ENCODE results near the gene BMERB1.
"Not testable (repeated sequence)": the region's sequence is repeated elsewhere in the genome, so short reads cannot be mapped to it uniquely, and the experiment has no call there.

BMERB1 gene

DNA sequence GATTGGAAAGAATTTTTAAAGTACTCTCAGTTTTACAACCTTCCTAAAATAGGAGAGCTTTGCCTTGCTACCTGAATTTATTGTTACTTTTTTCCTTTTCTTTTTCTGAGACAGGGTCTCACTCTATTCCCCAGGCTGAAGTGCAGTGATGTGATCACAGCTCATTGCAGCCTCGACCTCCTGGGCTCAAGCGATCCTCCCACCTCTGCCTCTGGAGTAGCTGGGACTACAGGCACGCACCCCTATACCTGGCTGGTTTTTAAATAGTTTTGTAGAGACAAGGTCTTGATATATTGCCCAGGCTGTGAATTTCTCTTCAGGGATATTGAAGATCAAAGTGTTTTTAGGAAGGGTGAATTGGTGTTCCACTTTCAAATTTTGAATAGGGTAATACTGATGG is 35.1 kb upstream of the BMERB1 start:
- TF ChIP-seq, protein P1, sequence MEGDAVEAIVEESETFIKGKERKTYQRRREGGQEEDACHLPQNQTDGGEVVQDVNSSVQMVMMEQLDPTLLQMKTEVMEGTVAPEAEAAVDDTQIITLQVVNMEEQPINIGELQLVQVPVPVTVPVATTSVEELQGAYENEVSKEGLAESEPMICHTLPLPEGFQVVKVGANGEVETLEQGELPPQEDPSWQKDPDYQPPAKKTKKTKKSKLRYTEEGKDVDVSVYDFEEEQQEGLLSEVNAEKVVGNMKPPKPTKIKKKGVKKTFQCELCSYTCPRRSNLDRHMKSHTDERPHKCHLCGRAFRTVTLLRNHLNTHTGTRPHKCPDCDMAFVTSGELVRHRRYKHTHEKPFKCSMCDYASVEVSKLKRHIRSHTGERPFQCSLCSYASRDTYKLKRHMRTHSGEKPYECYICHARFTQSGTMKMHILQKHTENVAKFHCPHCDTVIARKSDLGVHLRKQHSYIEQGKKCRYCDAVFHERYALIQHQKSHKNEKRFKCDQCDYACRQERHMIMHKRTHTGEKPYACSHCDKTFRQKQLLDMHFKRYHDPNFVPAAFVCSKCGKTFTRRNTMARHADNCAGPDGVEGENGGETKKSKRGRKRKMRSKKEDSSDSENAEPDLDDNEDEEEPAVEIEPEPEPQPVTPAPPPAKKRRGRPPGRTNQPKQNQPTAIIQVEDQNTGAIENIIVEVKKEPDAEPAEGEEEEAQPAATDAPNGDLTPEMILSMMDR (conservative IDR thresholded peaks at IDR 0.05; ENCODE audit: low read depth) = no peak
- ChIA-PET CTCF (no interaction called here), POLR2A (ENCODE audit: low non-redundant PET) (no interaction called here)
- DNase-seq (ENCODE audit: low spot score) = no peak
- no peak overlapping the region for H3K27ac ChIP-seq

DNA sequence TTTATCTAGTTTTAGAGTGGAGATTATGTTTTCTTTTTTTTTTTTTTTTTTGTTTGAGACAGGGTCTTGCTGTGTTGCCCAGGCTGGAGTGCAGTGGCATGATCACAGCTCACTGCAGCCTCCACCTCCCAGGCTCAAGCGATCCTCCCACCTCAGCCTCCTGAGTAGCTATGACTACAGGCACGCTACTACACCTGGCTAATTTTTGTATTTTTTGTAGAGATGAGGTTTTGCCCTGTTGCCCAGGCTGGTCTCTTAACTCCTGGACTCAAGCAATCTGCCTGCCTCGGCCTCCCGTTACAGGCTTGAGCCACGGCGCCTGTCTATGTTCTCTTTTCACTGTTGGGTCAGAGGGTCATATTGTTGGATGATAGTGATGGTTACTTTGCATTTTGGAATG is 34.1 kb upstream of the BMERB1 start:
- H3K27ac ChIP-seq; CTCF ChIA-PET; DNase-seq (ENCODE audit: low spot score); POLR2A ChIA-PET (ENCODE audit: low non-redundant PET): not testable (repeated sequence)

DNA sequence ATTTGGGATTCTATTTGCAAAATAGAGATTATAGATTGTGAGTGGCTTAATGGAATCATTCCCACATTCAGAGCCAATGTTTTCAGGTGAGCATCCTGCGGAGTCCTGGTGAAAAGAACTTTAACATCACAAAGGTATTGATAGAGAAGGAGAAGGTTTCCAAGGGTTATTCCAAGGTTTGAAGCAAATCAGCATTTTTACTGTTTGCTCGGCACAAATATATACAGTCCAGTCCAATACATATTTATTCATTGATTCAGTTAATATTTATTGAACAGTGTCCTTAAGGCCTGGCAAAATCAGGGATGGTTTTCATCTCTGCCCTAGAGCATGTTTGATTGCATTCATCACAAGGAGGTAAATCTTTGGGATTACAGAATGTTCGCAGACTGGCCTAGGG is 32.4 kb upstream of the BMERB1 start:
- ChIA-PET CTCF (no interaction called here), POLR2A (ENCODE audit: low non-redundant PET) (no interaction called here)
- TF ChIP-seq, protein P1 (conservative IDR thresholded peaks at IDR 0.05; ENCODE audit: low read depth) = no peak
- DNase-seq (ENCODE audit: low spot score) = no peak
- H3K27ac ChIP-seq = no peak overlapping the region

DNA sequence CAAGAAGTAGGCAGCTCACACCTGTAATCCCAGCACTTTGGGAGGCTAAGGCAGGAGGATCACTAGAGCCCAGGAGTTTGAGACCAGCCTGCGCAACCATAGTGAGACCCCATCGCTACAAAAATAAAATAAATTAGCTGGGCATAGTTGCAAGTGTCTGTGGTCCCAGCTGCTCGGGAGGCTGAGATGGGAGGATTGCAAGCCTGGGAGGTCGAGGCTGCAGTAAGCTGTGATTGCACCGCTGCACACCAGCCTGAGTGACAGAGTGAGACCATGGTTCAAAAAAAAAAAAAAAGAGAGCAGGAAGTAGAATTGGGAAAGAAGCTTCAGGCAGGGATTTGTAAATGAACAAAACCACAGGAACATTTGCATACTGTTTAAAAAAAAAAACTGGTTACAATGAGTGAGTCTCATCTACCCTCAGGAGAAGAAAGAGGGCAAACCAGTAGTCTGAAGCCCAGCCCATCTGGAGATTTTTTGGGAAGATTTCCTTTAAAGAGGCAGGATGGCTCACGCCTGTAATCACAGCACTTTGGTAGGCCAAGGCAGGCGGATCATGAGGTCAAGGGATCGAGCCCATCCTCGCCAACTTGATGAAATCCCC is 30.9 kb upstream of the BMERB1 start:
- DNase-seq (ENCODE audit: low spot score) = no peak
- TF ChIP-seq, protein P1 (conservative IDR thresholded peaks at IDR 0.05; ENCODE audit: low read depth) = no peak
- ChIA-PET CTCF (interaction anchor here (0.6 kb wide), 1 partner anchor 356 kb away, joined by 4 read pairs; no protein-coding TSS in a partner anchor), POLR2A (ENCODE audit: low non-redundant PET) (no interaction called here)
- no peak overlapping the region for H3K27ac ChIP-seq

DNA sequence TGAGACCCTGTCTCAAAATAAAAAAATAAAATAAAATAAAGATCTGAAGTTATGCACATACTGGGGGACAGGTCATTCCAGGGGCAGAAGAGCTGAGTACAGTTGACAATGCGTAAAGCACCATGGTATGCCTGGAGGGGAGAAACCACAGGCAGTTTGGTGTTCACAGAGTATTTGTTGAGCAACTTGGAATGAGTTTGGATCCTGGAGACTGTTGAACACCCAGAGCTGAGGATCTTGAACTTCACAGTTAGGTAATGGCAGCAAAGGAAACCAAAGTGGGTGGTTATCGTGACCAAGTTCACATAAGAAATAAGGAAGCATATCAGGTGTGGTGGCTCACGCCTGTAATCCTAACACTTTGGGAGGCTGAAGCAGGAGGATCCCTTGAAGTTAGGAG is 30.3 kb upstream of the BMERB1 start:
- CTCF ChIA-PET; DNase-seq (ENCODE audit: low spot score); H3K27ac ChIP-seq; POLR2A ChIA-PET (ENCODE audit: low non-redundant PET): not testable (repeated sequence)

DNA sequence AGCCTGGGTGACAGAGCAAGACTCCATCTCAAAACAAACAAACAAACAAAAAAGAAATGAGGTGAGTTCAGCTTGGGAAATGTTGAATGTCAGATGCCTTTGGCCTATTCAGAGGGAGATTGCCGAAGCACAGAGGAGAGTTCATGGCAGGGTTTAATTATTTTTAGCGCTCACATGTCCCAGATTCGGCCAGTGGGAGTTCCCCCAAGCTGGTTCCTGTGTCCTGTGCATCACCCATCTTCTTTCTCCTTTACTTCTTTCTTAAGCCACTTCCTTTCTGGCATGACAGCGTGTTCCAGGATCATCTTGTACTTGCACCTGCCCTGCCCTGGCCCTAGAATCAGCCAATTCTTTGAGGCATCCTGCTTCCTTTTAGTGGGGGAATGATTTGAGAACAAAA is 29.6 kb upstream of the BMERB1 start:
- no peak overlapping the region for H3K27ac ChIP-seq
- CTCF ChIA-PET = interaction anchor here (0.6 kb wide), 1 partner anchor 137 kb away, joined by 8 read pairs; no protein-coding TSS in a partner anchor
- DNase-seq (ENCODE audit: low spot score) = no peak
- TF ChIP-seq, protein P1 (conservative IDR thresholded peaks at IDR 0.05; ENCODE audit: low read depth) = no peak
- POLR2A ChIA-PET (ENCODE audit: low non-redundant PET) = interaction anchor here (0.6 kb wide), 1 partner anchor 21 kb away, joined by 3 read pairs; no protein-coding TSS in a partner anchor

DNA sequence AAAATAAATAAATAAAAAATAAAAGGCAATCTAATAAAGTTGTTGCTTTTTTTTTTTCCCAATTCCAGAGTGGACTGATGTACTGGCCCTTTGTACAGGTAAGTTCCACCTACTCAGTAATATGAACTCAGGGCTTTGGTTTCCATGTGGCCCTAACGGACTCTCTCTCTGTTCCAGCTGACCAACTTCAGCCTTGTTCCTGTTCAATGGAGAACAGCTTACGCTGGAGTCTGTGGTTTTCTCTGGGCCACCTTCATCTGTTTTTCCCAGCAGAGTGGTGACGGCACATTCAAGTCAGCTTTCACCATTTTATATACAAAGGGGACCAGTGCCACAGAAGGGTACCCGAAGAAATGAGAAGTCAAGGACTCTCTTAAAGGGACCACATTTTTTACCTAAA is 26.6 kb upstream of the BMERB1 start:
- H3K27ac ChIP-seq; DNase-seq (ENCODE audit: low spot score); CTCF ChIA-PET; POLR2A ChIA-PET (ENCODE audit: low non-redundant PET): not testable (repeated sequence)

DNA sequence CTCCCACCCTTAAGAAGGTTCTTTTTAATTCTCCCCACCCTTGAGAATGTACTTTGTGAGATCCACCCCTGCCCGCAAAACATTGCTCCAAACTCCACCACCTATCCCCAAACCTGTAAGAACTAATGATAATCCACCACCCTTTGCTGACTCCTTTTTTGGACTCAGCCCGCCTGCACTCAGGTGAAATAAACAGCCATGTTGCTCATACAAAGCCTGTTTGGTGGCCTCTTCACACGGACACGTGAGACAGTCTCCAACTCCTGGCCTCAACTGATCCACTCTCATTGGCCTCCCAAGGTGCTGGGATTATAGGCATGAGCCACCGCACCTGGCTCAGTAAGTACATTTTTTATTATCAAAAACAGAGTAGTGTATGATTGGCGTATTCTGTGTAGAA is 24.9 kb upstream of the BMERB1 start:
- DNase-seq (ENCODE audit: low spot score); POLR2A ChIA-PET (ENCODE audit: low non-redundant PET); H3K27ac ChIP-seq; CTCF ChIA-PET: not testable (repeated sequence)

DNA sequence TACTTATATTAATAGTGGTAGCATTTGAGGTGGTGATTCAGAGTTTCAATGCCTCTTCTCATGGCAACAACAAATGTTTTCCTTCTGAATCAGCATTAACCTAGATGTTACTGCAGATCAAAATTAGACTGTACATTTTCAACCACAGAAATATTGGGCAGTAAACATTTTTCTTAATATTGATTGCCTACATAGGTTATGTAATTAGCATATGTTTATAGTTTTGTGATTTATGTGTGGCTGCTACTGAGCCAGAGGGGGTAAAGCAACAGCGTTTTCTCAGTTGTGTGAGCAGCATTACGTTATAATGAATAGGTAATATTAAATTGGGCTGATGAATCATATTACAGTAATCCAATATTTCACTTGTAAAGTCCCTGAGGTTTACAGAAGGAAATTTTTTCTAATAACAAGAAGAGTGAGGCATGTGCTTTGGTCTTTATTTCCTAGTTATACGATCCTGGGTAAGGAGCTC is 18.8 kb upstream of the BMERB1 start:
- ChIA-PET POLR2A (ENCODE audit: low non-redundant PET) (no interaction called here), CTCF (no interaction called here)
- no peak for DNase-seq (ENCODE audit: low spot score)
- TF ChIP-seq, protein P1 (conservative IDR thresholded peaks at IDR 0.05; ENCODE audit: low read depth) = no peak
- H3K27ac ChIP-seq = no peak overlapping the region
